Activated T-helper 1 cell treated with anti-CD3 and anti-CD28 coated beads, Interleukin-2, amount 50 U/mL, for 16 hours (primary cell): ENCODE results near the gene ADGRF4.

Experiments
- DNase-seq, 2 donors: peaks; one replicate each; pipeline ENCODE4 v3.0.0-alpha.2; 2020; ENCODE audit warnings: low read depth in 1 of 2, low spot score in 1 of 2

The ADGRF4 gene

GRCh38 chr6:47681201-47681990 lies 17.0 kb upstream of the ADGRF4 start:
- no peak for DNase-seq

- no peak for DNase-seq
Observed at GRCh38 chr6:47686411-47686810, 12.0 kb upstream of the ADGRF4 start.

- no peak for DNase-seq
Observed at GRCh38 chr6:47687432-47687831, 10.9 kb upstream of the ADGRF4 start.

- DNase-seq = no peak
Observed at GRCh38 chr6:47690214-47690613, 8.2 kb upstream of the ADGRF4 start.

- DNase-seq = no peak
Observed at GRCh38 chr6:47690791-47691190, 7.6 kb upstream of the ADGRF4 start.

- DNase-seq = no peak
Observed at GRCh38 chr6:47697925-47698324, 455 bp upstream of the ADGRF4 start.

- no peak for DNase-seq
Observed at GRCh38 chr6:47700053-47700452, 1.7 kb downstream of the ADGRF4 start.

GRCh38 chr6:47700596-47700995 lies 2.2 kb downstream of the ADGRF4 start:
- DNase-seq = no peak

GRCh38 chr6:47701363-47701762 lies 3.0 kb downstream of the ADGRF4 start:
- DNase-seq = no peak

GRCh38 chr6:47709160-47709559 lies 10.8 kb downstream of the ADGRF4 start:
- no peak for DNase-seq

GRCh38 chr6:47710295-47710694 lies 11.9 kb downstream of the ADGRF4 start:
- DNase-seq = no peak

GRCh38 chr6:47713200-47713599 lies 14.8 kb downstream of the ADGRF4 start:
- DNase-seq = no peak

GRCh38 chr6:47714802-47715201 lies 16.4 kb downstream of the ADGRF4 start:
- DNase-seq = no peak

GRCh38 chr6:47715782-47716181 lies 17.4 kb downstream of the ADGRF4 start:
- DNase-seq = no peak

GRCh38 chr6:47716207-47716606 lies 17.8 kb downstream of the ADGRF4 start:
- no peak for DNase-seq

GRCh38 chr6:47718571-47718970 lies 20.2 kb downstream of the ADGRF4 start:
- no peak for DNase-seq

GRCh38 chr6:47721189-47721588 lies 22.8 kb downstream of the ADGRF4 start:
- DNase-seq = no peak

GRCh38 chr6:47722194-47722593 lies 23.8 kb downstream of the ADGRF4 start:
- DNase-seq = no peak

GRCh38 chr6:47724300-47724699 lies 25.9 kb downstream of the ADGRF4 start:
- DNase-seq = no peak

GRCh38 chr6:47727391-47727790 lies 29.0 kb downstream of the ADGRF4 start:
- DNase-seq = no peak

GRCh38 chr6:47729019-47729418 lies 30.6 kb downstream of the ADGRF4 start:
- DNase-seq = no peak

GRCh38 chr6:47729457-47729856 lies 31.1 kb downstream of the ADGRF4 start:
- DNase-seq = no peak

GRCh38 chr6:47733879-47734558 lies 35.6 kb downstream of the ADGRF4 start:
- DNase-seq = no peak
